HCT116 (cell line): ENCODE results near the gene TWIST2. TPM values are rescaled to one million over a fixed set of nuclear protein-coding genes. Genes with fewer than 3 reads are reported as not detected.

Experiments
- ATAC-seq: fragments of 200-7000 bp; cut with Tn5 transposase; 2 replicates; pipeline ENCODE4 v1.9.1; 2020; ENCODE audit warnings: mild to moderate bottlenecking, moderate library complexity
- BruUV-seq: library from RNA; stranded (reverse); fragments of 400-500 nt; replicated peaks from 2 replicates; lab custom pipeline; 2021; lab: Mats Ljungman, UMichigan
- CTCF ChIA-PET: fragments of 300-600 bp; sonication (Branson Sonifier 250); formaldehyde crosslinking; loops from one replicate; lab custom pipeline; 2021; ENCODE audit warnings: antibody characterized with exemption; lab: Charles Lee
- POLR2A ChIA-PET: fragments of 300-600, 350-600 bp; sonication (Branson Sonifier 250); formaldehyde crosslinking; loops from one replicate; lab custom pipeline; 2021; ENCODE audit warnings: antibody characterized with exemption; lab: Charles Lee
- RAD21 ChIA-PET, 2 experiments: fragments of 300-600 bp; sonication (Branson Sonifier 250); formaldehyde crosslinking; loops; one replicate each; lab custom pipeline; 2023; ENCODE audit warnings: low total read pairs in 2 of 2; ENCODE audit not compliant: uncharacterized antibody in 2 of 2, unreplicated experiment in 2 of 2, low non-redundant PET in 1 of 2; lab: Charles Lee
- DNase-seq: peaks from one replicate; pipeline ENCODE4 v3.0.0-alpha.2; 2010; ENCODE audit warnings: low read depth, low spot score
- H2AFZ ChIP-seq: fragments of 200-600 bp; shearing (Covaris generic), sonication (generic); 2 replicates; pipeline ENCODE4 v1.6.1; 2017; ENCODE audit warnings: low read depth, mixed run types, mixed read lengths, antibody characterized with exemption, low read length; ENCODE audit not compliant: poor library complexity, severe bottlenecking
- H3K27ac ChIP-seq: 2 replicates; pipeline ENCODE4 v1.5.1; 2012; ENCODE audit warnings: low read depth, low read length
- H3K27me3 ChIP-seq: fragments of 200-600 bp; sonication (generic); 2 replicates; pipeline ENCODE4 v1.6.1; 2016; ENCODE audit warnings: mixed run types, low read length, mixed read lengths; ENCODE audit not compliant: insufficient read depth
- H3K36me3 ChIP-seq, 2 experiments: fragments of 200-500 bp in 1 of 2; fragments of 200-600 bp in 1 of 2; sonication (Bioruptor generic) in 1 of 2; sonication (generic) in 1 of 2; 2 replicates each; pipeline versions ENCODE4 v1.5.1 to v1.6.1; 2014 to 2016; ENCODE audit warnings: low read length in 2 of 2, inconsistent platforms in 1 of 2, mixed read lengths in 1 of 2, mixed run types in 1 of 2; ENCODE audit not compliant: insufficient read depth in 2 of 2, control insufficient read depth in 1 of 2
- H3K4me1 ChIP-seq, 2 experiments: fragments of 200-600 bp in 1 of 2; sonication (generic) in 1 of 2; 2 replicates each; pipeline versions ENCODE4 v1.5.1 to v1.6.1; 2012 to 2017; ENCODE audit warnings: low read length in 2 of 2, inconsistent platforms in 1 of 2, mild to moderate bottlenecking in 1 of 2, mixed read lengths in 1 of 2, mixed run types in 1 of 2, moderate library complexity in 1 of 2; ENCODE audit not compliant: insufficient read depth in 2 of 2, control insufficient read depth in 1 of 2
- H3K4me2 ChIP-seq: fragments of 200-600 bp; sonication (generic); 2 replicates; pipeline ENCODE4 v1.6.1; 2017; ENCODE audit warnings: mixed run types, low read length, mixed read lengths
- H3K4me3 ChIP-seq, 2 experiments: fragments of 200-600 bp in 1 of 2; sonication (generic) in 1 of 2; replicated peaks in 1 of 2; 2 replicates each; pipeline ENCODE4 v1.5.1; 2011 to 2016; ENCODE audit warnings: low read length in 2 of 2, control low read depth in 1 of 2, low read depth in 1 of 2, mild to moderate bottlenecking in 1 of 2, mixed read lengths in 1 of 2, mixed run types in 1 of 2
- H3K79me2 ChIP-seq: fragments of 200-600 bp; sonication (generic); 2 replicates; pipeline ENCODE4 v1.6.1; 2017; ENCODE audit warnings: mild to moderate bottlenecking, mixed run types, low read length, moderate library complexity, mixed read lengths; ENCODE audit not compliant: insufficient read depth
- H3K9ac ChIP-seq: fragments of 200-600 bp; sonication (generic); 2 replicates; pipeline ENCODE4 v1.6.1; 2016; ENCODE audit warnings: low read length, mixed read lengths
- H3K9me2 ChIP-seq: fragments of 200-600 bp; sonication (generic), shearing (Covaris generic); 2 replicates; pipeline ENCODE4 v1.6.1; 2017; ENCODE audit warnings: mixed run types, mild to moderate bottlenecking, moderate library complexity; ENCODE audit not compliant: insufficient read depth
- H3K9me3 ChIP-seq, 2 experiments: fragments of 200-500 bp in 1 of 2; fragments of 200-600 bp in 1 of 2; sonication (Bioruptor generic) in 1 of 2; sonication (generic) in 1 of 2; 2 replicates each; pipeline ENCODE4 v1.6.1; 2014 to 2017; ENCODE audit warnings: low read length in 2 of 2, mixed read lengths in 2 of 2, inconsistent platforms in 1 of 2, low read depth in 1 of 2, mild to moderate bottlenecking in 1 of 2, mixed run types in 1 of 2, moderate library complexity in 1 of 2; ENCODE audit not compliant: control insufficient read depth in 1 of 2, insufficient read depth in 1 of 2
- H4K20me1 ChIP-seq: fragments of 200-600 bp; sonication (generic), shearing (Covaris generic); 2 replicates; pipeline ENCODE4 v1.6.1; 2017; ENCODE audit warnings: mixed run types, mild to moderate bottlenecking, moderate library complexity; ENCODE audit not compliant: insufficient read depth
- ATF3 ChIP-seq: IDR thresholded peaks from 2 replicates; pipeline ENCODE4 v1.6.1; 2012
- CBX3 ChIP-seq: IDR thresholded peaks from 2 replicates; pipeline ENCODE4 v1.6.1; 2012; ENCODE audit warnings: low read depth
- CEBPB ChIP-seq: IDR thresholded peaks from 2 replicates; pipeline ENCODE4 v1.6.1; 2012; ENCODE audit warnings: low read depth
- CTCF ChIP-seq, 3 experiments: fragments of 200-600 bp in 1 of 3; sonication (generic) in 1 of 3; IDR thresholded peaks in 2 of 3; conservative IDR thresholded peaks in 1 of 3; 2 replicates each; pipeline ENCODE4 v1.5.1; 2012 to 2017; ENCODE audit warnings: low read depth in 2 of 3, low read length in 2 of 3, antibody characterized with exemption in 1 of 3, borderline replicate concordance in 1 of 3, control low read depth in 1 of 3, mild to moderate bottlenecking in 1 of 3, mixed read lengths in 1 of 3, mixed run types in 1 of 3, moderate library complexity in 1 of 3; ENCODE audit not compliant: insufficient read depth in 1 of 3
- EGR1 ChIP-seq: IDR thresholded peaks from 2 replicates; pipeline ENCODE4 v1.6.1; 2012; ENCODE audit warnings: low read depth
- ELF1 ChIP-seq: IDR thresholded peaks from 2 replicates; pipeline ENCODE4 v1.6.1; 2012; ENCODE audit warnings: low read depth, borderline replicate concordance
- EZH2 ChIP-seq: fragments of 200-600 bp; sonication (generic); IDR thresholded peaks from 2 replicates; pipeline ENCODE4 v1.6.1; 2017; ENCODE audit warnings: antibody characterized with exemption, mixed run types
- EZH2phosphoT487 ChIP-seq: fragments of 200-600 bp; IDR thresholded peaks from 2 replicates; pipeline ENCODE4 v1.6.1; 2018; ENCODE audit warnings: antibody characterized with exemption, borderline replicate concordance
- POLR2A ChIP-seq: IDR thresholded peaks from 2 replicates; pipeline ENCODE4 v1.7.0; 2011; ENCODE audit warnings: borderline replicate concordance; ENCODE audit not compliant: insufficient read depth, insufficient read length; ENCODE audit errors: extremely low read depth
- POLR2AphosphoS5 ChIP-seq: IDR thresholded peaks from 2 replicates; pipeline ENCODE4 v1.6.1; 2011; ENCODE audit warnings: mild to moderate bottlenecking, low read depth, low read length, moderate library complexity
- RAD21 ChIP-seq: IDR thresholded peaks from 2 replicates; pipeline ENCODE4 v1.6.1; 2012; ENCODE audit warnings: low read depth, mild to moderate bottlenecking
- REST ChIP-seq: IDR thresholded peaks from 2 replicates; pipeline ENCODE4 v1.6.1; 2012; ENCODE audit warnings: low read depth
- SRF ChIP-seq: IDR thresholded peaks from 2 replicates; pipeline ENCODE4 v1.6.1; 2012; ENCODE audit warnings: low read depth
- YY1 ChIP-seq: IDR thresholded peaks from 2 replicates; pipeline ENCODE4 v1.6.1; 2011; ENCODE audit warnings: low read length, low read depth, moderate library complexity, mild to moderate bottlenecking; ENCODE audit not compliant: insufficient replicate concordance; ENCODE audit errors: extremely low read depth
- ZNF274 ChIP-seq: fragments of 200-500 bp; sonication (Bioruptor generic); IDR thresholded peaks from 2 replicates; pipeline ENCODE4 v1.6.1; 2014; ENCODE audit warnings: mild to moderate bottlenecking, low read depth, low read length, inconsistent platforms
- intact Hi-C: fragments of 100-400 bp; cut with micrococcal nuclease; formaldehyde crosslinking; loops from 2 replicates; pipeline ENCODE4 v1.10.0; 2022
- total RNA-seq: library from RNA; stranded (reverse); gene quantifications from one replicate; pipeline ENCODE4 v1.2.1, GENCODE V29; 2021; ENCODE audit not compliant: unreplicated experiment
- TF ChIP-seq, protein P1 (sequence below): IDR thresholded peaks from 2 replicates; pipeline ENCODE4 v1.6.1; 2012

TWIST2 gene
- total RNA-seq, 1 experiment from 2014 or later: not detected

DNA sequence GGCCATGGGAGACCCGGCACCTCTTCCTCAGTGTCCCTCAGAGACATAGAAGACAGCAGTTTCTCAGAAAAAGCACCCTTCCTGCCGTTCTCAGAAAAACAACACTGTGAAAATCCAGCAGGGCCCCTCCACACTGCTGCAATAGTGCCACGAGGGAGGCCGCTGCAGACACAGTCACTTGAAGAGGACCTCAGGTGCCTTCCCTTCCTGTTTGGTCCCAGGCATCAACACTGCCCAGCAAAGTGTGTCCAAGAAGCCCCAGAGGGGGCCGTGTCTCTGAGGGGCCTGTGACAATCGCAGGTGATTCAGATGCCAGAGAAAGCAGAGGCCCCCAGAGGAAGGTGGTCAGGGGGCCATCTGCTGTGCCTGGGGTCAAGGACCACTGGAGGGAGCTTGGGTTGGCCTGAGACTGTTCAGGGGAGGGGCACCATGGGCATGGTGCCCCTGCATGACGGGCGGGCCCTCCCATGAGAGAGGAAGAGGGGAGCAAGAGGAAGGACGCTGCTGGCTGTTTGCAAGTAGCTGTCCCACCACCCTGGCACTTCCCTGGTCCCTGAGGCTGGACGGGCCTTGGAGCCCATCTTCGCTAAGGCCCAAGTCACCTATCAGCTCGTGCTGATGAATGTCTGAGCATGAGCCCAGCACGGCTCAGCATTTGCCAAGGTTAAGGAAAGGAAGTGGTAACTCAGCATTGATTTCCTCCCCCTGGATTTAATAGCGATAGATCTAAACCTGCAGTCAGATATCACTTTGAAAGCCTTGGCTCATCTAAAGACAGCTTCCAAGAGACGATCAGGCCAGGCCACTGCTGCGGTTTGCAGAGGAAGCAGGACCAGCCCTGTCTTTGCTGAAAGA is 9.1 kb downstream of the TWIST2 start:
- Histone ChIP-seq H3K9me2 (no peaks in the 10 kb centered on the region), H3K27me3 (peaks cover 6% of the 10 kb centered on the region; the same call in 1 of the 2 replicates), H3K9ac (no peak overlapping the region), H3K4me2 (no peak overlapping the region), H3K27ac (no peak overlapping the region), H2AFZ (no peak overlapping the region), H3K4me1 (no peaks in the 10 kb centered on the region), H3K79me2 (no peaks in the 10 kb centered on the region), H3K4me3 (no peak overlapping the region), H3K9me3 (no peaks in the 10 kb centered on the region), H3K36me3 (no peaks in the 10 kb centered on the region), H4K20me1 (no peaks in the 10 kb centered on the region)
- TF ChIP-seq RAD21: no peak
- no peak for TF ChIP-seq SRF
- no peak for TF ChIP-seq POLR2AphosphoS5
- no peak for TF ChIP-seq CBX3
- no peak for TF ChIP-seq CEBPB
- TF ChIP-seq YY1: no peak
- no peak for TF ChIP-seq EZH2phosphoT487
- no peak for TF ChIP-seq ELF1
- TF ChIP-seq EZH2: no peak
- TF ChIP-seq CTCF (IDR thresholded peaks at IDR 0.05 in 2 of 3, conservative IDR thresholded peaks at IDR 0.05 in 1 of 3; ENCODE audit: borderline replicate concordance in 1 of 3, insufficient read depth in 1 of 3, low read depth in 2 of 3, low read length in 2 of 3): no peak
- TF ChIP-seq, protein P1, sequence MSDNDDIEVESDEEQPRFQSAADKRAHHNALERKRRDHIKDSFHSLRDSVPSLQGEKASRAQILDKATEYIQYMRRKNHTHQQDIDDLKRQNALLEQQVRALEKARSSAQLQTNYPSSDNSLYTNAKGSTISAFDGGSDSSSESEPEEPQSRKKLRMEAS: no peak
- TF ChIP-seq EGR1: no peak
- no peak for TF ChIP-seq ATF3
- no peak for TF ChIP-seq ZNF274
- TF ChIP-seq REST: no peak
- TF ChIP-seq POLR2A: no peak
- POLR2A ChIA-PET: no interaction called here
- RAD21 ChIA-PET: no interaction called here
- DNase-seq (no peak), ATAC-seq (no peak)
- BruUV-seq: no TSS peak
- intact Hi-C loops: no loop called here
- CTCF ChIA-PET: no interaction called here
